ENCODE results near the gene PARP15. TPM values are rescaled to one million over a fixed set of nuclear protein-coding genes. Genes with fewer than 3 reads are reported as not detected.

Gene PARP15
- total and polyA plus RNA-seq, 2 donors (not counting 1 experiment from before 2014, with no cell fraction given): 0.62 to 1.2 TPM

DNA sequence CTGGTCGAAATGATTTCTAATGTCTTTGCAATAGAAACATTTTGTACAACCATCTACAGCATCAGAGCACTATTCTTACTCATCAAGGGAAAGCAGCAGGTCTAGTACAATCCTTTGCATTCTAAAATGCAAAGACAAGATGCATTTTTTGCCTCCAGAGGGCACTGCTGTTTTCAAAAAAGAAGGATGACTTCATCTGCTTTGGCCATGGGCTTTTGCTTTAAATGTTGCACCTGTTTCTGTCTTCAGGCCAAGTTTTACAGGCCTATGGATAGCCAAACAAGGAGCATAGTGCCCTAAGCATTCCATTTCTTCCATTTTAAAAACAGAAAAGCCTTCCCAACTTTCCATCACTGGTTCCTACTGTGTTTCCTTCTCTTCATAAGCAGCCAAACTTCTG lies 16.8 kb upstream of the PARP15 start:
- no peak overlapping the region for H3K4me3 ChIP-seq (replicated peaks in 1 of 4; ENCODE audit: control extremely low read depth in 1 of 4, insufficient read depth in 1 of 4, low read depth in 3 of 4, low read length in 4 of 4)
- no peaks in the 10 kb centered on the region for H3K4me1 ChIP-seq (ENCODE audit: control insufficient read depth, extremely low read depth, insufficient read depth, low read length)
- H3K9ac ChIP-seq (ENCODE audit: insufficient read depth, low read length): no peak overlapping the region
- no peak overlapping the region for H3K4me2 ChIP-seq (ENCODE audit: extremely low read depth, insufficient read depth, low read length)
- peak; percentile 55 to 79 for DNase-seq (ENCODE audit: low read depth in 2 of 2)
- no peak overlapping the region for H3K27ac ChIP-seq (ENCODE audit: insufficient read depth, low read length)
- no peaks in the 10 kb centered on the region for H4K20me1 ChIP-seq (ENCODE audit: control insufficient read depth, extremely low read depth, insufficient read depth, low read length)
- H3K36me3 ChIP-seq (ENCODE audit: control insufficient read depth, insufficient read depth, low read length): peaks cover 2% of the 10 kb centered on the region
- no peaks in the 10 kb centered on the region for H3K27me3 ChIP-seq (ENCODE audit: control insufficient read depth, insufficient read depth, low read length)
- TF ChIP-seq EZH2 (IDR thresholded peaks at IDR 0.05; ENCODE audit: low read length, missing control alignments): no peak
- TF ChIP-seq, protein P1, sequence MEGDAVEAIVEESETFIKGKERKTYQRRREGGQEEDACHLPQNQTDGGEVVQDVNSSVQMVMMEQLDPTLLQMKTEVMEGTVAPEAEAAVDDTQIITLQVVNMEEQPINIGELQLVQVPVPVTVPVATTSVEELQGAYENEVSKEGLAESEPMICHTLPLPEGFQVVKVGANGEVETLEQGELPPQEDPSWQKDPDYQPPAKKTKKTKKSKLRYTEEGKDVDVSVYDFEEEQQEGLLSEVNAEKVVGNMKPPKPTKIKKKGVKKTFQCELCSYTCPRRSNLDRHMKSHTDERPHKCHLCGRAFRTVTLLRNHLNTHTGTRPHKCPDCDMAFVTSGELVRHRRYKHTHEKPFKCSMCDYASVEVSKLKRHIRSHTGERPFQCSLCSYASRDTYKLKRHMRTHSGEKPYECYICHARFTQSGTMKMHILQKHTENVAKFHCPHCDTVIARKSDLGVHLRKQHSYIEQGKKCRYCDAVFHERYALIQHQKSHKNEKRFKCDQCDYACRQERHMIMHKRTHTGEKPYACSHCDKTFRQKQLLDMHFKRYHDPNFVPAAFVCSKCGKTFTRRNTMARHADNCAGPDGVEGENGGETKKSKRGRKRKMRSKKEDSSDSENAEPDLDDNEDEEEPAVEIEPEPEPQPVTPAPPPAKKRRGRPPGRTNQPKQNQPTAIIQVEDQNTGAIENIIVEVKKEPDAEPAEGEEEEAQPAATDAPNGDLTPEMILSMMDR (conservative IDR thresholded peaks at IDR 0.05 in 1 of 2, IDR thresholded peaks at IDR 0.05 in 1 of 2; ENCODE audit: low read depth in 1 of 2, low read length in 2 of 2): peak; percentile 45 to 63
- H3K9me3 ChIP-seq (ENCODE audit: control insufficient read depth, insufficient read depth, low read depth, low read length): no peaks in the 10 kb centered on the region
- H3K79me2 ChIP-seq (ENCODE audit: control insufficient read depth, insufficient read depth, low read length): peaks cover 16% of the 10 kb centered on the region
- H2AFZ ChIP-seq (ENCODE audit: low read length): no peak overlapping the region

DNA sequence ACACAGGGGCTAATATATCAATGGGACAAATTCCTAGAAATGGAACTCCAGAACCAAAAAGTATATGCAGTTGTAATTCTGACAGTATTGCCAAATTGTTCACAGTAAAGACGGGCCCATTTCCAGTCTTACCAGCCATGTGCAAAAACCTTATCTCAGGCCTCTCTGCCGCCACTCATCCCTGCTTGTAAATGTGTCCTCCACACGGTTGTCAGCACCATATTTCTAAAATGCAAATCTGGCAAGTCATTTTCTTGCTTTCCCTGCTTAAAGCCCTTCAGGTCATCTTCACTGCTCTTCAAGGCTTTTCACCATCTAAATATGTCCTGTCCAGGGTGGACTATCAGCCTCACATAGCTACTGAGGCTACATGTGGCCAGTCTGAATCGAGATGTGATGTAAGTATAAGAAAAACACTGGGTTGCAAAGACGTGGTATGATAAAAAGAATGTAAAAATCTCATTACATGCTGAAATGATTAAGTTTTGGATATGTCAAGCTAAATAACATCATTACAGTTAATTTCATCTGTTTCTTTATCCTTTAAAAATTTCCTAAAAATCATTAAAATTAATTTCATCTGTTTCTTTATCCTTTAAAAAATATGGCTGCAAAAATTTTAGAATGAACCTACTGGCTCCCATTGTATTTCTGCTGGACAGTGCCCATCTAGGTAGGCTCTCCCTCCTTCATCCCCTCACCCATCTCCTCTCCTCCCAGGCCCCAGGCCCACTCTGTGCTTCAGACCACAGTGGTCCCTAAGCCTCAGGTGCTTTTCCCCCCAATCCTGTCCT lies 14.3 kb upstream of the PARP15 start:
- no peaks in the 10 kb centered on the region for H3K4me1 ChIP-seq (ENCODE audit: control insufficient read depth, extremely low read depth, insufficient read depth, low read length)
- DNase-seq (ENCODE audit: low read depth in 2 of 2): peak in 1 of 2 donors; percentile 7
- H3K79me2 ChIP-seq (ENCODE audit: control insufficient read depth, insufficient read depth, low read length): peaks cover 19% of the 10 kb centered on the region
- H3K4me2 ChIP-seq (ENCODE audit: extremely low read depth, insufficient read depth, low read length): peak overlapping the region; percentile 64
- no peaks in the 10 kb centered on the region for H3K9me3 ChIP-seq (ENCODE audit: control insufficient read depth, insufficient read depth, low read depth, low read length)
- TF ChIP-seq EZH2 (IDR thresholded peaks at IDR 0.05; ENCODE audit: low read length, missing control alignments): no peak
- TF ChIP-seq, protein P1 (conservative IDR thresholded peaks at IDR 0.05 in 1 of 2, IDR thresholded peaks at IDR 0.05 in 1 of 2; ENCODE audit: low read depth in 1 of 2, low read length in 2 of 2): no peak
- no peaks in the 10 kb centered on the region for H3K27me3 ChIP-seq (ENCODE audit: control insufficient read depth, insufficient read depth, low read length)
- H2AFZ ChIP-seq (ENCODE audit: low read length): no peak overlapping the region
- peak overlapping the region; percentile 92 for H3K9ac ChIP-seq (ENCODE audit: insufficient read depth, low read length)
- peak overlapping the region; percentile 82 to 97 (median 90) for H3K4me3 ChIP-seq (replicated peaks in 1 of 4; ENCODE audit: control extremely low read depth in 1 of 4, insufficient read depth in 1 of 4, low read depth in 3 of 4, low read length in 4 of 4)
- no peaks in the 10 kb centered on the region for H4K20me1 ChIP-seq (ENCODE audit: control insufficient read depth, extremely low read depth, insufficient read depth, low read length)
- H3K27ac ChIP-seq (ENCODE audit: insufficient read depth, low read length): peak overlapping the region; percentile 96
- H3K36me3 ChIP-seq (ENCODE audit: control insufficient read depth, insufficient read depth, low read length): peaks cover 5% of the 10 kb centered on the region

DNA sequence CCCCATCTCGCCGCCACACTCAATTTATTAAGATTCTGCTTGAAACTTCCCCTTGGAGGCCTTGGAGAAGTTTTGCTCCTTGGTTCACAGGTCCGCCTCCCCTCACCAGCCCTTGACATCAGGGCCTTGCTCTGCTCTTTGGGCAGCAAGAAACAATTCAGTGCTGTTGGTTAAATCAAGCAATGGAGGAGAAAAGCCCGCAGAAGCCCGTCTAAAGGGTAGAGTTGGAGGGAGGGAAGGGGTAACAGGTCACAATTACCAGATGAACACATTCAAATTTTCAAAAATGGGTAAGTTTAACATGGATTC lies 13.8 kb upstream of the PARP15 start:
- Histone ChIP-seq H3K4me1 (ENCODE audit: control insufficient read depth, extremely low read depth, insufficient read depth, low read length) (no peaks in the 10 kb centered on the region), H4K20me1 (ENCODE audit: control insufficient read depth, extremely low read depth, insufficient read depth, low read length) (no peaks in the 10 kb centered on the region), H3K9ac (ENCODE audit: insufficient read depth, low read length) (peak overlapping the region; percentile 92), H3K27me3 (ENCODE audit: control insufficient read depth, insufficient read depth, low read length) (no peaks in the 10 kb centered on the region), H3K79me2 (ENCODE audit: control insufficient read depth, insufficient read depth, low read length) (peaks cover 19% of the 10 kb centered on the region), H3K4me2 (ENCODE audit: extremely low read depth, insufficient read depth, low read length) (peak overlapping the region; percentile 64), H2AFZ (ENCODE audit: low read length) (peak overlapping the region; percentile 29), H3K4me3 (replicated peaks in 1 of 4; ENCODE audit: control extremely low read depth in 1 of 4, insufficient read depth in 1 of 4, low read depth in 3 of 4, low read length in 4 of 4) (peak overlapping the region; percentile 82 to 97 (median 90)), H3K27ac (ENCODE audit: insufficient read depth, low read length) (peak overlapping the region; percentile 96), H3K36me3 (ENCODE audit: control insufficient read depth, insufficient read depth, low read length) (peaks cover 6% of the 10 kb centered on the region), H3K9me3 (ENCODE audit: control insufficient read depth, insufficient read depth, low read depth, low read length) (no peaks in the 10 kb centered on the region)
- TF ChIP-seq, protein P1 (conservative IDR thresholded peaks at IDR 0.05 in 1 of 2, IDR thresholded peaks at IDR 0.05 in 1 of 2; ENCODE audit: low read depth in 1 of 2, low read length in 2 of 2): no peak
- no peak for TF ChIP-seq EZH2 (IDR thresholded peaks at IDR 0.05; ENCODE audit: low read length, missing control alignments)
- DNase-seq (ENCODE audit: low read depth in 2 of 2): peak; percentile 15 to 24
